ENCODE results near the gene ZCWPW2.

- TF ChIP-seq CTCF (IDR thresholded peaks at IDR 0.05; ENCODE audit: low read depth, low read length, poor library complexity, severe bottlenecking) = no peak
- TF ChIP-seq EZH2phosphoT487 (IDR thresholded peaks at IDR 0.05; ENCODE audit: borderline replicate concordance, low read length) = no peak
Measured at GRCh38 chr3:28547677-28548076, 199.2 kb downstream of the ZCWPW2 start.
